ENCODE data around the gene TGFBR3.

Gene TGFBR3

DNA sequence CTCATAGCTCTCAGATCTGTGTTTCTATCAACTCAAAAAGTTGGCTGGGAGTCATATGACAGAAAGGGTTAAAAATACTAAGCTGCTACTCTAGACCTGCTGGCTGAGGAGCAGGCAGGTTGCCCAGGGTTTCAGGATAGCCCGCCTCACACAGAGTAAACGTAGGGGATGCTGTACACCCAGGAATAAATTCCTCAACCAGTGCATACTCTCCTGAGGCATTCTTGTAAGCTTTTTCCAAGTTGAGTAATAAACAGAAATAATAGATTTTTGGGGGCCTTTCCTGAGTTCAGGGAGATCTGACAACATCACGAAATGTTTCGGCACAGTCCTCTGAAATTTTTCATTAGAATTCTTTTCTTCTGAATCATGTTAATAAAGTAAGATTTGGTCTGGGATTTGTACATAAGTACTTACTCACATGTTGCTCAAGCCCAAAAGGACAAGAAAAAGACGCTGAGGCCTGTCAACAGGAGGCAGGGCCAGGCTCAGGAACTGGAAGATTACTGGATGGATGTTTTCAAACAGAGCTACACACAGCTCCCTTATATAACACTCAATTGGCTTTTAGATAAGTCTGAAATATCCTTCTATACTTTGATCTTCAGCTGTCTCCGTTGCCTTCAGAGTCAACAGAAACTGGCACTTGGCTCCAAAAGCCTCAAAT, 41.0 kb downstream of the TGFBR3 start:
- Histone ChIP-seq H2BK15ac (ENCODE audit: low read depth, poor library complexity, severe bottlenecking) (no peak overlapping the region), H2BK5ac (ENCODE audit: low read depth, low read length, poor library complexity, severe bottlenecking) (no peak overlapping the region), H3K18ac (ENCODE audit: low read depth in 1 of 2, low read length in 2 of 2) (no peak overlapping the region), H3K27me3 (ENCODE audit: control insufficient read depth in 1 of 2, insufficient read depth in 1 of 2, low read length in 2 of 2) (no peaks in the 10 kb centered on the region), H4K8ac (ENCODE audit: low read length) (no peak overlapping the region), H2AK5ac (ENCODE audit: low read length, severe bottlenecking) (no peak overlapping the region), H3K27ac (ENCODE audit: low read length, poor library complexity, severe bottlenecking) (no peak overlapping the region), H3K4ac (ENCODE audit: low read depth in 1 of 2, low read length in 2 of 2) (no peak overlapping the region), H3K9ac (ENCODE audit: low read length) (peak overlapping the region; percentile 72), H3K4me2 (ENCODE audit: low read length, poor library complexity, severe bottlenecking) (no peak overlapping the region), H3K36me3 (ENCODE audit: control insufficient read depth in 1 of 2, insufficient read depth in 2 of 2, low read depth in 1 of 2, low read length in 2 of 2) (peaks cover 0 to 46% of the 10 kb centered on the region in 2 experiments), H4K91ac (ENCODE audit: low read length) (no peak overlapping the region), H2BK12ac (ENCODE audit: low read length in 2 of 2) (no peak overlapping the region), H3K9me3 (ENCODE audit: control insufficient read depth, low read length) (no peaks in the 10 kb centered on the region), H2AFZ (ENCODE audit: low read depth, low read length) (no peak overlapping the region), H3K4me1 (ENCODE audit: control insufficient read depth, insufficient read depth, low read depth, low read length) (no peaks in the 10 kb centered on the region), H3K79me1 (replicated peaks; ENCODE audit: low read length, poor library complexity, severe bottlenecking) (peaks cover 25% of the 10 kb centered on the region), H3K23ac (ENCODE audit: low read length in 2 of 2) (no peak overlapping the region), H2BK120ac (ENCODE audit: low read depth, low read length) (no peak overlapping the region), H3K4me3 (ENCODE audit: insufficient read depth in 1 of 2, low read depth in 1 of 2, low read length in 2 of 2) (peak overlapping the region in 1 of 2 experiments; percentile 22), H3K14ac (ENCODE audit: low read length in 2 of 2) (no peak overlapping the region)
- WGBS: 49% methylated on average over 3 of the region's 6 CpGs
- peak; percentile 92 for DNase-seq

DNA sequence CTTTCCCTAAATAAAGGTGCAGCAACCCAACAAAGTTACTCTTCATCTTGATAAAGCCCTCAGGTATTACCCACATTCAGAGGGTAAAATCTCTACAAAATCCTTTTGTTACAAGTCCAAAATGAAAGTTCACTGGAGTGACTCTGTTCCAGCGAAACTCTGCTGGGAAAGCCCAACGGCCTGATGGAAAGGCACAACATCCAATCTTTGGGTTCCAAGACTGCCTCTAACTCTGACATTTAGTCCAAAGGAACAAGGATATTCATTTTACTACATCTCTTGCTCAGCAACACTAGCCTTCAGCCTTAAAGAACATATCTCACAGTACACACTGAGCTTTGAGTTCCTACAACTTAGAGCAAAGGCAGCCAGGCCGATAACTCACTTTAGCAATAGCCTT, 42.1 kb downstream of the TGFBR3 start:
- Histone ChIP-seq H2BK120ac (ENCODE audit: low read depth, low read length) (no peak overlapping the region), H3K4me2 (ENCODE audit: low read length, poor library complexity, severe bottlenecking) (no peak overlapping the region), H2BK15ac (ENCODE audit: low read depth, poor library complexity, severe bottlenecking) (no peak overlapping the region), H3K4ac (ENCODE audit: low read depth in 1 of 2, low read length in 2 of 2) (no peak overlapping the region), H4K91ac (ENCODE audit: low read length) (no peak overlapping the region), H3K27ac (ENCODE audit: low read length, poor library complexity, severe bottlenecking) (no peak overlapping the region), H3K23ac (ENCODE audit: low read length in 2 of 2) (no peak overlapping the region), H3K4me1 (ENCODE audit: control insufficient read depth, insufficient read depth, low read depth, low read length) (peaks cover 1% of the 10 kb centered on the region), H3K18ac (ENCODE audit: low read depth in 1 of 2, low read length in 2 of 2) (peak overlapping the region in 1 of 2 experiments; percentile 12), H2BK5ac (ENCODE audit: low read depth, low read length, poor library complexity, severe bottlenecking) (no peak overlapping the region), H3K14ac (ENCODE audit: low read length in 2 of 2) (no peak overlapping the region), H3K4me3 (ENCODE audit: insufficient read depth in 1 of 2, low read depth in 1 of 2, low read length in 2 of 2) (no peak overlapping the region), H3K27me3 (ENCODE audit: control insufficient read depth in 1 of 2, insufficient read depth in 1 of 2, low read length in 2 of 2) (no peaks in the 10 kb centered on the region), H2AFZ (ENCODE audit: low read depth, low read length) (no peak overlapping the region), H3K9ac (ENCODE audit: low read length) (peak overlapping the region; percentile 72), H2BK12ac (ENCODE audit: low read length in 2 of 2) (no peak overlapping the region), H3K9me3 (ENCODE audit: control insufficient read depth, low read length) (no peaks in the 10 kb centered on the region), H4K8ac (ENCODE audit: low read length) (no peak overlapping the region), H3K36me3 (ENCODE audit: control insufficient read depth in 1 of 2, insufficient read depth in 2 of 2, low read depth in 1 of 2, low read length in 2 of 2) (peaks cover 0 to 48% of the 10 kb centered on the region in 2 experiments), H3K79me1 (replicated peaks; ENCODE audit: low read length, poor library complexity, severe bottlenecking) (peaks cover 24% of the 10 kb centered on the region), H2AK5ac (ENCODE audit: low read length, severe bottlenecking) (no peak overlapping the region)
- WGBS: 95% methylated on average over 3 of the region's 3 CpGs
- no peak for DNase-seq

DNA sequence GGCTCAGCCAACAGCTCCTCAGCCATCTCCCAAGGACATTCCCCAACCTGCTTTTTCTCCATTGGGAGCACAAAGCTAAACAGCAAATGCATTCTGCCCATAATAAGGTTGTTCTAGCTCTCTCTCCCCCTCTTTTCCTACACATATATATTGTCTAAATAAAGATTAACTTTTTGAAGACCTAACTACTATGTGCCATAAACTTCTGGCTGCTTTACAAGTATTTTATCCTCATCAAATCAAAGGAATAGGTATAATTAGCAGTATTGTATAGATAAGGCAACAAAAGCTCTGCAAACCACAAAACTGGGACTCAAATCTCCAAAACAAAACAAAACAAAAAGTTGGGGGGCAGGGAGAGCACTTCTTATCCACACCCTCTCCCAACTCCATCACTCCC, 43.4 kb downstream of the TGFBR3 start:
- Histone ChIP-seq H3K27ac (ENCODE audit: low read length, poor library complexity, severe bottlenecking) (no peak overlapping the region), H2BK5ac (ENCODE audit: low read depth, low read length, poor library complexity, severe bottlenecking) (no peak overlapping the region), H3K23ac (ENCODE audit: low read length in 2 of 2) (no peak overlapping the region), H4K8ac (ENCODE audit: low read length) (no peak overlapping the region), H3K9ac (ENCODE audit: low read length) (peak overlapping the region; percentile 10), H3K4me2 (ENCODE audit: low read length, poor library complexity, severe bottlenecking) (no peak overlapping the region), H3K18ac (ENCODE audit: low read depth in 1 of 2, low read length in 2 of 2) (peak overlapping the region in 1 of 2 experiments; percentile 19), H2AFZ (ENCODE audit: low read depth, low read length) (no peak overlapping the region), H3K79me1 (replicated peaks; ENCODE audit: low read length, poor library complexity, severe bottlenecking) (peaks cover 24% of the 10 kb centered on the region), H3K4ac (ENCODE audit: low read depth in 1 of 2, low read length in 2 of 2) (no peak overlapping the region), H3K27me3 (ENCODE audit: control insufficient read depth in 1 of 2, insufficient read depth in 1 of 2, low read length in 2 of 2) (no peaks in the 10 kb centered on the region), H3K4me3 (ENCODE audit: insufficient read depth in 1 of 2, low read depth in 1 of 2, low read length in 2 of 2) (no peak overlapping the region), H2BK15ac (ENCODE audit: low read depth, poor library complexity, severe bottlenecking) (no peak overlapping the region), H2BK120ac (ENCODE audit: low read depth, low read length) (no peak overlapping the region), H3K9me3 (ENCODE audit: control insufficient read depth, low read length) (no peaks in the 10 kb centered on the region), H2BK12ac (ENCODE audit: low read length in 2 of 2) (no peak overlapping the region), H3K14ac (ENCODE audit: low read length in 2 of 2) (no peak overlapping the region), H3K4me1 (ENCODE audit: control insufficient read depth, insufficient read depth, low read depth, low read length) (peaks cover 1% of the 10 kb centered on the region), H4K91ac (ENCODE audit: low read length) (no peak overlapping the region), H2AK5ac (ENCODE audit: low read length, severe bottlenecking) (no peak overlapping the region), H3K36me3 (ENCODE audit: control insufficient read depth in 1 of 2, insufficient read depth in 2 of 2, low read depth in 1 of 2, low read length in 2 of 2) (peaks cover 0 to 46% of the 10 kb centered on the region in 2 experiments)
- no peak for DNase-seq

DNA sequence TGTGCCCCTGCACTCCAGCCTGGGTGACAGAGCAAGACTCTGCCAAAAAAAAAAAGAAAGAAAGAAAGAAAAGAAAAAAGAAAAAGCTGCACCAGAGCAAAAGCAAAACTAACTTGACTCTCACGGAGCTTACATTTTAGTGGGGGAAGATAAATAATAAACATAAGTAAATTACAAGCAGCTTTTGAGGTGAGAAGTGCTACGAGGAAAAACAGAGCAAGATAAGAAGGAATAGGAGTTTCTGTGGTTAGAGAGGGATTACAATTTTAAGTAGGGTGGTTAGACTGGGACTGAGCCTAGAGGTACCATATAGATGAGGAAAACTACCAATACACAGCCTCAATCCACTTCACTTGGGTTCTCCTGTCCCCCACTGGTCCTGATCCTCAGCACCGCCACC, 43.9 kb downstream of the TGFBR3 start:
- Histone ChIP-seq H2BK15ac (ENCODE audit: low read depth, poor library complexity, severe bottlenecking) (no peak overlapping the region), H3K4me2 (ENCODE audit: low read length, poor library complexity, severe bottlenecking) (no peak overlapping the region), H2AK5ac (ENCODE audit: low read length, severe bottlenecking) (no peak overlapping the region), H3K9me3 (ENCODE audit: control insufficient read depth, low read length) (no peaks in the 10 kb centered on the region), H3K4me1 (ENCODE audit: control insufficient read depth, insufficient read depth, low read depth, low read length) (peaks cover 1% of the 10 kb centered on the region), H3K4me3 (ENCODE audit: insufficient read depth in 1 of 2, low read depth in 1 of 2, low read length in 2 of 2) (no peak overlapping the region), H3K4ac (ENCODE audit: low read depth in 1 of 2, low read length in 2 of 2) (no peak overlapping the region), H3K27me3 (ENCODE audit: control insufficient read depth in 1 of 2, insufficient read depth in 1 of 2, low read length in 2 of 2) (no peaks in the 10 kb centered on the region), H3K79me1 (replicated peaks; ENCODE audit: low read length, poor library complexity, severe bottlenecking) (peaks cover 24% of the 10 kb centered on the region), H4K91ac (ENCODE audit: low read length) (no peak overlapping the region), H2BK5ac (ENCODE audit: low read depth, low read length, poor library complexity, severe bottlenecking) (peak overlapping the region; percentile 4), H2AFZ (ENCODE audit: low read depth, low read length) (no peak overlapping the region), H3K14ac (ENCODE audit: low read length in 2 of 2) (no peak overlapping the region), H3K18ac (ENCODE audit: low read depth in 1 of 2, low read length in 2 of 2) (peak overlapping the region in 1 of 2 experiments; percentile 19), H3K23ac (ENCODE audit: low read length in 2 of 2) (no peak overlapping the region), H4K8ac (ENCODE audit: low read length) (no peak overlapping the region), H3K27ac (ENCODE audit: low read length, poor library complexity, severe bottlenecking) (no peak overlapping the region), H2BK12ac (ENCODE audit: low read length in 2 of 2) (no peak overlapping the region), H3K9ac (ENCODE audit: low read length) (no peak overlapping the region), H2BK120ac (ENCODE audit: low read depth, low read length) (no peak overlapping the region), H3K36me3 (ENCODE audit: control insufficient read depth in 1 of 2, insufficient read depth in 2 of 2, low read depth in 1 of 2, low read length in 2 of 2) (peaks cover 0 to 44% of the 10 kb centered on the region in 2 experiments)
- peak; percentile 29 for DNase-seq
- WGBS: 78% methylated on average over 3 of the region's 3 CpGs

All from mesenchymal stem cell (in vitro differentiated cells and primary cell).